NCI-H2029 treated with DMSO at 0.1 percent for 48 hours (cell line): ENCODE results near the gene EXOSC3.

Source experiments
- DNase-seq: peaks from one replicate; lab custom pipeline; 2025; lab: John Stamatoyannopoulos, UW

The EXOSC3 gene

GRCh38 chr9:37732086-37732741, 52.6 kb downstream of the EXOSC3 start:
- no peak for DNase-seq

GRCh38 chr9:37730839-37731238, 54.0 kb downstream of the EXOSC3 start:
- DNase-seq = no peak

- DNase-seq = no peak
Observed at GRCh38 chr9:37730256-37730655, 54.6 kb downstream of the EXOSC3 start.
